ENCODE data around the gene PPP1R3D.

GRCh38 chr20:59961423-59961822 is 21.3 kb upstream of the PPP1R3D start:
- no peak for TF ChIP-seq CTCF (IDR thresholded peaks at IDR 0.05)
- no peak for TF ChIP-seq POLR2A (IDR thresholded peaks at IDR 0.05)
